ENCODE data around the gene EFNA4.

The EFNA4 gene

GRCh38 chr1:155085504-155086127, 22.1 kb downstream of the EFNA4 start:
- Histone ChIP-seq H3K27me3 (ENCODE audit: insufficient read depth, low read length) (peaks cover 15% of the 10 kb centered on the region), H3K4me1 (ENCODE audit: insufficient read depth, low read length) (peaks cover 35% of the 10 kb centered on the region), H2AFZ (ENCODE audit: low read depth, low read length) (peak overlapping the region; percentile 64), H3K36me3 (ENCODE audit: insufficient read depth, low read length) (peaks cover 2% of the 10 kb centered on the region), H3K9me3 (ENCODE audit: low read length) (no peaks in the 10 kb centered on the region), H3K4me3 (ENCODE audit: low read length) (peak overlapping the region; percentile 66)

GRCh38 chr1:155086128-155086741, 22.7 kb downstream of the EFNA4 start:
- Histone ChIP-seq H3K36me3 (ENCODE audit: insufficient read depth, low read length) (peaks cover 2% of the 10 kb centered on the region), H3K4me3 (ENCODE audit: low read length) (no peak overlapping the region), H3K9me3 (ENCODE audit: low read length) (no peaks in the 10 kb centered on the region), H3K27me3 (ENCODE audit: insufficient read depth, low read length) (peaks cover 15% of the 10 kb centered on the region), H2AFZ (ENCODE audit: low read depth, low read length) (no peak overlapping the region), H3K4me1 (ENCODE audit: insufficient read depth, low read length) (peaks cover 33% of the 10 kb centered on the region)

- H3K27me3 ChIP-seq (ENCODE audit: insufficient read depth, low read length), result peaks cover 11% of the 10 kb centered on the region
- peaks cover 28% of the 10 kb centered on the region for H3K4me1 ChIP-seq (ENCODE audit: insufficient read depth, low read length)
- H3K36me3 ChIP-seq (ENCODE audit: insufficient read depth, low read length), result peaks cover 2% of the 10 kb centered on the region
- H3K4me3 ChIP-seq (ENCODE audit: low read length), result no peak overlapping the region
- no peak overlapping the region for H2AFZ ChIP-seq (ENCODE audit: low read depth, low read length)
- no peaks in the 10 kb centered on the region for H3K9me3 ChIP-seq (ENCODE audit: low read length)
Measured at GRCh38 chr1:155086856-155087535, 23.5 kb downstream of the EFNA4 start.

- no peak overlapping the region for H3K4me3 ChIP-seq (ENCODE audit: low read length)
- H3K4me1 ChIP-seq (ENCODE audit: insufficient read depth, low read length), result peaks cover 9% of the 10 kb centered on the region
- no peak overlapping the region for H2AFZ ChIP-seq (ENCODE audit: low read depth, low read length)
- H3K9me3 ChIP-seq (ENCODE audit: low read length), result no peaks in the 10 kb centered on the region
- peaks cover under 1% of the 10 kb centered on the region for H3K36me3 ChIP-seq (ENCODE audit: insufficient read depth, low read length)
- H3K27me3 ChIP-seq (ENCODE audit: insufficient read depth, low read length), result no peaks in the 10 kb centered on the region
Measured at GRCh38 chr1:155091071-155092051, 27.8 kb downstream of the EFNA4 start.

GRCh38 chr1:155092131-155092530, 28.6 kb downstream of the EFNA4 start:
- Histone ChIP-seq H3K27me3 (ENCODE audit: insufficient read depth, low read length) (no peaks in the 10 kb centered on the region), H3K9me3 (ENCODE audit: low read length) (no peaks in the 10 kb centered on the region), H3K4me1 (ENCODE audit: insufficient read depth, low read length) (peaks cover 9% of the 10 kb centered on the region), H3K36me3 (ENCODE audit: insufficient read depth, low read length) (no peaks in the 10 kb centered on the region), H2AFZ (ENCODE audit: low read depth, low read length) (no peak overlapping the region), H3K4me3 (ENCODE audit: low read length) (no peak overlapping the region)

GRCh38 chr1:155092641-155093040, 29.1 kb downstream of the EFNA4 start:
- Histone ChIP-seq H3K9me3 (ENCODE audit: low read length) (no peaks in the 10 kb centered on the region), H3K36me3 (ENCODE audit: insufficient read depth, low read length) (no peaks in the 10 kb centered on the region), H2AFZ (ENCODE audit: low read depth, low read length) (no peak overlapping the region), H3K27me3 (ENCODE audit: insufficient read depth, low read length) (no peaks in the 10 kb centered on the region), H3K4me3 (ENCODE audit: low read length) (no peak overlapping the region), H3K4me1 (ENCODE audit: insufficient read depth, low read length) (peaks cover 9% of the 10 kb centered on the region)

- Histone ChIP-seq H3K4me1 (ENCODE audit: insufficient read depth, low read length) (peaks cover 9% of the 10 kb centered on the region), H3K36me3 (ENCODE audit: insufficient read depth, low read length) (no peaks in the 10 kb centered on the region), H3K4me3 (ENCODE audit: low read length) (no peak overlapping the region), H2AFZ (ENCODE audit: low read depth, low read length) (no peak overlapping the region), H3K9me3 (ENCODE audit: low read length) (no peaks in the 10 kb centered on the region), H3K27me3 (ENCODE audit: insufficient read depth, low read length) (no peaks in the 10 kb centered on the region)
Measured at GRCh38 chr1:155093911-155094621, 30.5 kb downstream of the EFNA4 start.

- Histone ChIP-seq H3K4me3 (ENCODE audit: low read length) (no peak overlapping the region), H3K9me3 (ENCODE audit: low read length) (no peaks in the 10 kb centered on the region), H3K27me3 (ENCODE audit: insufficient read depth, low read length) (no peaks in the 10 kb centered on the region), H3K36me3 (ENCODE audit: insufficient read depth, low read length) (no peaks in the 10 kb centered on the region), H2AFZ (ENCODE audit: low read depth, low read length) (no peak overlapping the region), H3K4me1 (ENCODE audit: insufficient read depth, low read length) (peaks cover 9% of the 10 kb centered on the region)
Measured at GRCh38 chr1:155094622-155094948, 31.0 kb downstream of the EFNA4 start.

- no peak overlapping the region for H3K4me3 ChIP-seq (ENCODE audit: low read length)
- H3K4me1 ChIP-seq (ENCODE audit: insufficient read depth, low read length), result no peaks in the 10 kb centered on the region
- H3K36me3 ChIP-seq (ENCODE audit: insufficient read depth, low read length), result no peaks in the 10 kb centered on the region
- no peaks in the 10 kb centered on the region for H3K9me3 ChIP-seq (ENCODE audit: low read length)
- no peaks in the 10 kb centered on the region for H3K27me3 ChIP-seq (ENCODE audit: insufficient read depth, low read length)
- H2AFZ ChIP-seq (ENCODE audit: low read depth, low read length), result no peak overlapping the region
Measured at GRCh38 chr1:155099331-155099730, 35.8 kb downstream of the EFNA4 start.

- Histone ChIP-seq H3K9me3 (ENCODE audit: low read length) (no peaks in the 10 kb centered on the region), H3K36me3 (ENCODE audit: insufficient read depth, low read length) (no peaks in the 10 kb centered on the region), H3K4me1 (ENCODE audit: insufficient read depth, low read length) (no peaks in the 10 kb centered on the region), H3K27me3 (ENCODE audit: insufficient read depth, low read length) (peaks cover 17% of the 10 kb centered on the region), H2AFZ (ENCODE audit: low read depth, low read length) (no peak overlapping the region), H3K4me3 (ENCODE audit: low read length) (no peak overlapping the region)
Measured at GRCh38 chr1:155103325-155103724, 39.8 kb downstream of the EFNA4 start.

- Histone ChIP-seq H3K27me3 (ENCODE audit: insufficient read depth, low read length) (peaks cover 23% of the 10 kb centered on the region), H3K4me3 (ENCODE audit: low read length) (no peak overlapping the region), H2AFZ (ENCODE audit: low read depth, low read length) (no peak overlapping the region), H3K9me3 (ENCODE audit: low read length) (no peaks in the 10 kb centered on the region), H3K36me3 (ENCODE audit: insufficient read depth, low read length) (no peaks in the 10 kb centered on the region), H3K4me1 (ENCODE audit: insufficient read depth, low read length) (no peaks in the 10 kb centered on the region)
Measured at GRCh38 chr1:155104605-155105534, 41.3 kb downstream of the EFNA4 start.

- Histone ChIP-seq H3K4me1 (ENCODE audit: insufficient read depth, low read length) (peaks cover 3% of the 10 kb centered on the region), H3K4me3 (ENCODE audit: low read length) (no peak overlapping the region), H3K9me3 (ENCODE audit: low read length) (no peaks in the 10 kb centered on the region), H3K36me3 (ENCODE audit: insufficient read depth, low read length) (no peaks in the 10 kb centered on the region), H3K27me3 (ENCODE audit: insufficient read depth, low read length) (peaks cover 26% of the 10 kb centered on the region), H2AFZ (ENCODE audit: low read depth, low read length) (no peak overlapping the region)
Measured at GRCh38 chr1:155105604-155106011, 42.1 kb downstream of the EFNA4 start.

All from neuron (in vitro differentiated cells).